ENCODE results near the gene VIM.
"Not testable (repeated sequence)": the region's sequence is repeated elsewhere in the genome, so short reads cannot be mapped to it uniquely, and the experiment has no call there.

Gene VIM

GRCh38 chr10:17256627-17257026 lies 28.6 kb downstream of the VIM start:
- no peak for DNase-seq (ENCODE audit: low spot score)

- DNase-seq (ENCODE audit: low spot score), result peak; percentile 81
These were observed 29.7 kb downstream of the VIM start for GRCh38 chr10:17257466-17258321.

DNA sequence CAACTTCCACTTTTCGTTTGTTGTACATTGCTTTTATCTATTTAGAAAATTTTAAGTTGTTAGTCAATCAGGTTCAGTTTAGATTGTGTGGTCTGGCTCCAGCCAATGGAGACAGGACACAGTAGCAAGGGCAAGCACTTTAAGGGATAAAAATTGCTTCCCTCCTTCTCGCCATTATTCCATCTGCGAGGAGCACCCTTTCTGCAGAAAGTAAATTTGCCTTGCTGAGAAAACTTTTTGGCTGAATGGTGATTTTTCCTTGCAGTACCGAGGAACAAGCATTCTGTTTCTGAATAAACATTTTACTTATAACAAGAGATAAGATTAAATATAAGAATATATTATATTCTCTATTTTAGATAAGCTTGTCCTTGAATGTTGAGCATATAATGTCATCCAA lies 34.5 kb downstream of the VIM start:
- DNase-seq (ENCODE audit: low spot score), result no peak

DNA sequence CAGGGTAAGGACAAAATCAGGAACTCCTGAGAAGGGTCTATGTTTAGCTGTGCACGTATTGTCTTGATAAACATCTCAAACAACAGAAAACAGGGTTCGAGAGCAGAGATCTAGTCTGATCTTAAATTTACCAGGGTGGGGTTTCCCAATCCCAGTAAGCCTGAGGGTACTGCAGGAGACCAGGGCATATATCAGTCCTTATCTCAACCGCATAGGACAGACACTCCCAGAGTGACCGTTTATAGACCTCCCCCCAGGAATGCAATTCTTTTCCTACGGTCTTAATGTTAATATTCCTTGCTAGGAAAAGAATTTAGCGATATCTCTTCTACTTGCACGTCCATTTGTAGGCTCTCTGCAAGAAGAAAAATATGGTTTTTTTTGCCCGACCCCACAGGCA lies 35.5 kb downstream of the VIM start:
- no peak for DNase-seq (ENCODE audit: low spot score)

DNA sequence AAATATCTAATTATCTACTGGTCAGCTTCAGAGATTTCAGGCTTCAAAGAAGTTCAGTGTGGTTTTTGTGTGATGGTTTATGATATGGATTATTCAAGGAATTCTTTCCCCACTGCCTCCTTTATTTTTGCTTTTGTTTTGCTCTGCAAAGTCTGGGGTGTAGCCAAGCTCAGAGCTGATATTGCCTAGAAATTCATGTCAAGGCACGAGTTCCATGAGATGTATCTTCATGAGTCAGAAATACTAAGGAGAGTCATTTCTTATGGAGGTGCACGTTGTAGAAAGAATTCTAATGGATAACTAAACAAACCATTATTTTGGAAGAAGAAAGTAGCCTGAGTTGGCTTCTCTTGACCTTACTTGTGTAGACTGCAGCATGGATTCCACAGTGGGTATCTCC lies 37.4 kb downstream of the VIM start:
- no peak for DNase-seq (ENCODE audit: low spot score)

DNA sequence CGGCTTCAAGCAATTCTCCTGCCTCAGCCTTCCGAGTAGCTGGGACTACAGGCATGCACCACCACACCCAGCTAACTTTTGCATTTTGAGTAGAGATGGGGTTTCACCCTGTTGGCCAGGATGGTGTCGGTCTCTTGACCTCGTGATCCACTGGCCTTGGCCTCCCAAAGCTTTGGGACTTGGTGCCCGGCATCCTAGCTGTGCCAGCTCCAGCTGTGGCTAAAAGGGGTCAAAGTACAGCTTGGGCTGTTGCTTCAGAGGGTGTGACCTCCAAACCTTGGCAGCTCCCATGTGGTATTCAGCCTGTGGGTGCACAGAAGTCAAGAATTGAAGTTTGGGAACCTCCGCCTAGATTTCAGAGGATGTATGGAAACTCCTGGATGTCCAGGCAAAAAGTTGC lies 38.5 kb downstream of the VIM start:
- DNase-seq (ENCODE audit: low spot score), result not testable (repeated sequence)

- no peak for DNase-seq (ENCODE audit: low spot score)
These were observed 44.6 kb downstream of the VIM start for GRCh38 chr10:17272648-17273047.

DNA sequence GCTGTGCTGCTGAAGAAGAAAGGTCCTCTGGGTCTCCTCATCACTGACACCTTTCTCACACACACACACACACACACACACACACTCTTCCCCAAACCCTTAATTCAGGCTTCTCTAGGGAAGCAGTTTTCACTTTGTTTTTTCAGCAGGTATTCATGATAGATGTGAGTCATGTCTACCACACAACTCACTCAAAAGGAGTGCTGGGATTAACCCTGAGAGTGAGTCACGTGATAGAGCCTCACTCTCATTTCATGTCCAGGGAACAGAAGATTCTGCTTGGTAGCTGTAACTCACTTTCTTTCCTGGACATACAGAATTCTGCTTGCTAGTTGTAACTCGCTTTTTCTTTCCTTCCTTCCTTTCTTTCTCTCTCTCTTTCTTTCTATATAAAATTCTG lies 45.4 kb downstream of the VIM start:
- DNase-seq (ENCODE audit: low spot score), result no peak

GRCh38 chr10:17276756-17277424 lies 48.8 kb downstream of the VIM start:
- DNase-seq (ENCODE audit: low spot score), result no peak

DNA sequence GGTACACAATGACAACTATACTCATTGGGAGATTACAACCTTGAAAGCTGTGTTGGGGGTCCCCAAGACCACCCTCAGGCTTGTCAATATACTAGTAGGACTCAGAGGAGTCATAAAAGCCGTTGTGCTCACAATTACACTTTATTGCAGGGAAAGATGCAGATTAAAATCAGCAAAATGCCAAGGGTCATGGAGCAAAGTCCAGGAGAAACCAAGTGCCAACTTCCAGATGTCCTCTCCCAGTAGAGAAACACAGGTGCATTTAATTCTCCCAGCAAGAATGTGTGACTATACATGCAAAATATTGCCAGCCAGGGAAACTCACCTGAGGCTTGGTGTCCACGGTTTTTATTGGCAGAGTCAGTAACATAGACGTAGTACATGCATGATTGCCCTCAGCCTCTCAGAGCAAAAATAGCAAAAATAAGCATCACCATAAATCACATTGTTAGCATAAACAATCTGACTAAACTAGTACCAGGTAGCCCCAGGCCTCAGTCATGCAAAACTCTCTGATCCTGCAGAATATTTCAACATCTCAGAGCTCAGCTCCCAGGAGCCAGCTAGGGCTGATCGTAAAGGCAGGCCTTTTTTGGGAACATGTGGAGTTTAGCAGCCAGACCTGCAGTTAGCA lies 50.7 kb downstream of the VIM start:
- no peak for DNase-seq (ENCODE audit: low spot score)

GRCh38 chr10:17282311-17282710 lies 54.3 kb downstream of the VIM start:
- DNase-seq (ENCODE audit: low spot score), result no peak

- DNase-seq (ENCODE audit: low spot score), result no peak
These were observed 58.8 kb downstream of the VIM start for GRCh38 chr10:17286562-17287550.
